ENCODE results near the gene MAFF.

- TF ChIP-seq CTCF (IDR thresholded peaks at IDR 0.05; ENCODE audit: low read length): no peak
- no peak for TF ChIP-seq EZH2 (IDR thresholded peaks at IDR 0.05; ENCODE audit: borderline replicate concordance, low read length)
Measured at GRCh38 chr22:38226853-38227649, 25.3 kb downstream of the MAFF start.
